Stomach smooth muscle (tissue), 2 donors: ENCODE results near the gene PPP2R2D.
"Not testable (repeated sequence)": the region's sequence is repeated elsewhere in the genome, so short reads cannot be mapped to it uniquely, and the experiment has no call there.

Experiments used
- H3K27ac ChIP-seq: one replicate; pipeline ENCODE4 v1.7.0; 2013; ENCODE audit warnings: mild to moderate bottlenecking, low read length, inconsistent platforms
- H3K27me3 ChIP-seq, 2 donors: one replicate each; pipeline ENCODE4 v1.7.0; 2013; ENCODE audit warnings: low read length in 2 of 2; ENCODE audit not compliant: insufficient read depth in 2 of 2, control insufficient read depth in 1 of 2
- H3K36me3 ChIP-seq, 2 donors: one replicate each; pipeline ENCODE4 v1.7.0; 2013; ENCODE audit warnings: low read length in 2 of 2; ENCODE audit not compliant: control insufficient read depth in 2 of 2, insufficient read depth in 2 of 2
- H3K4me1 ChIP-seq: one replicate; pipeline ENCODE4 v1.7.0; 2013; ENCODE audit warnings: low read length; ENCODE audit not compliant: control insufficient read depth, insufficient read depth
- H3K4me3 ChIP-seq, 2 donors: one replicate each; pipeline ENCODE4 v1.7.0; 2013; ENCODE audit warnings: low read length in 2 of 2
- H3K9ac ChIP-seq, 2 donors: one replicate each; pipeline ENCODE4 v1.7.0; 2013; ENCODE audit warnings: low read length in 2 of 2, mild to moderate bottlenecking in 1 of 2
- H3K9me3 ChIP-seq, 2 donors: one replicate each; pipeline ENCODE4 v1.7.0; 2013; ENCODE audit warnings: low read length in 2 of 2; ENCODE audit not compliant: control insufficient read depth in 2 of 2
- donor health status: healthy.
- donor health status: Pancreatic carcinoma.

PPP2R2D gene

GRCh38 chr10:131909014-131909808 lies 8.4 kb downstream of the PPP2R2D start:
- H3K9me3 ChIP-seq: no peaks in the 10 kb centered on the region

GRCh38 chr10:131909929-131910328 lies 9.1 kb downstream of the PPP2R2D start:
- Histone ChIP-seq H3K4me1 (peaks cover 12% of the 10 kb centered on the region), H3K27ac (no peak overlapping the region), H3K9ac (no peak overlapping the region), H3K36me3 (peaks cover 8 to 14% of the 10 kb centered on the region in 2 donors), H3K4me3 (no peak overlapping the region), H3K9me3 (no peaks in the 10 kb centered on the region), H3K27me3 (no peaks in the 10 kb centered on the region)

More at GRCh38 chr10:131909014-131909808, 8.4 kb downstream of the PPP2R2D start:
- H3K9ac ChIP-seq: no peak overlapping the region
- peaks cover 15% of the 10 kb centered on the region for H3K4me1 ChIP-seq
- peaks cover 8 to 14% of the 10 kb centered on the region in 2 donors for H3K36me3 ChIP-seq
- no peak overlapping the region for H3K4me3 ChIP-seq
- no peak overlapping the region for H3K27ac ChIP-seq
- no peaks in the 10 kb centered on the region for H3K27me3 ChIP-seq

- H3K4me1 ChIP-seq: peaks cover 5% of the 10 kb centered on the region
- H3K27ac ChIP-seq: no peak overlapping the region
- no peaks in the 10 kb centered on the region for H3K27me3 ChIP-seq
- H3K36me3 ChIP-seq: peaks cover 6 to 11% of the 10 kb centered on the region in 2 donors
- no peak overlapping the region for H3K9ac ChIP-seq
- no peak overlapping the region for H3K4me3 ChIP-seq
- H3K9me3 ChIP-seq: no peaks in the 10 kb centered on the region
Measured at GRCh38 chr10:131910663-131911314, 10.0 kb downstream of the PPP2R2D start.

GRCh38 chr10:131911451-131911850 lies 10.6 kb downstream of the PPP2R2D start:
- peaks cover 4% of the 10 kb centered on the region for H3K4me1 ChIP-seq
- H3K9me3 ChIP-seq: no peaks in the 10 kb centered on the region
- no peak overlapping the region for H3K27ac ChIP-seq
- H3K9ac ChIP-seq: no peak overlapping the region
- peaks cover 3 to 8% of the 10 kb centered on the region in 2 donors for H3K36me3 ChIP-seq
- no peaks in the 10 kb centered on the region for H3K27me3 ChIP-seq
- no peak overlapping the region for H3K4me3 ChIP-seq

- Histone ChIP-seq H3K27ac (no peak overlapping the region), H3K36me3 (peaks cover 3 to 8% of the 10 kb centered on the region in 2 donors), H3K4me3 (no peak overlapping the region), H3K9me3 (no peaks in the 10 kb centered on the region), H3K9ac (no peak overlapping the region), H3K27me3 (no peaks in the 10 kb centered on the region), H3K4me1 (peaks cover 4% of the 10 kb centered on the region)
Measured at GRCh38 chr10:131912620-131913019, 11.8 kb downstream of the PPP2R2D start.

GRCh38 chr10:131915484-131915883 lies 14.7 kb downstream of the PPP2R2D start:
- Histone ChIP-seq H3K4me3 (no peak overlapping the region), H3K4me1 (peaks cover 4% of the 10 kb centered on the region), H3K27ac (no peak overlapping the region), H3K27me3 (no peaks in the 10 kb centered on the region), H3K9ac (no peak overlapping the region), H3K9me3 (no peaks in the 10 kb centered on the region), H3K36me3 (peaks cover 3 to 4% of the 10 kb centered on the region in 2 donors)

- H3K27me3 ChIP-seq: no peaks in the 10 kb centered on the region
- peaks cover 4% of the 10 kb centered on the region for H3K4me1 ChIP-seq
- H3K4me3 ChIP-seq: no peak overlapping the region
- peaks cover 3 to 4% of the 10 kb centered on the region in 2 donors for H3K36me3 ChIP-seq
- H3K9me3 ChIP-seq: no peaks in the 10 kb centered on the region
- no peak overlapping the region for H3K27ac ChIP-seq
- no peak overlapping the region for H3K9ac ChIP-seq
Measured at GRCh38 chr10:131915990-131916766, 15.4 kb downstream of the PPP2R2D start.

GRCh38 chr10:131916767-131917160 lies 16.0 kb downstream of the PPP2R2D start:
- not testable (repeated sequence) for H3K9ac ChIP-seq, H3K9me3 ChIP-seq, H3K27me3 ChIP-seq, H3K4me3 ChIP-seq, H3K27ac ChIP-seq, H3K36me3 ChIP-seq, H3K4me1 ChIP-seq

GRCh38 chr10:131917496-131917895 lies 16.7 kb downstream of the PPP2R2D start:
- not testable (repeated sequence) for H3K4me1 ChIP-seq, H3K36me3 ChIP-seq, H3K27ac ChIP-seq, H3K27me3 ChIP-seq, H3K9me3 ChIP-seq, H3K4me3 ChIP-seq, H3K9ac ChIP-seq

- not testable (repeated sequence) for H3K27ac ChIP-seq, H3K36me3 ChIP-seq, H3K4me3 ChIP-seq, H3K9me3 ChIP-seq, H3K4me1 ChIP-seq, H3K27me3 ChIP-seq, H3K9ac ChIP-seq
Measured at GRCh38 chr10:131919461-131919860, 18.7 kb downstream of the PPP2R2D start.
